ENCODE data around the gene SLC25A10.
A peak's percentile ranks its signal among the peaks of the same experiment; 100 is the strongest.
"Not testable (repeated sequence)": the region's sequence is repeated elsewhere in the genome, so short reads cannot be mapped to it uniquely, and the experiment has no call there.

Gene SLC25A10

GRCh38 chr17:81711814-81712467, at the start of gene SLC25A10:
TSS of gene SLC25A10 (plus strand) at chr17:81712284. CDS start at chr17:81712427, 143 bp downstream.
- FAIRE-seq = no peak
- peak; percentile 97 for DNase-seq (ENCODE audit: low spot score)

- DNase-seq (ENCODE audit: low spot score) (no peak), FAIRE-seq (no peak)
Measured at GRCh38 chr17:81664051-81664470, 48.0 kb upstream of the SLC25A10 start.

GRCh38 chr17:81665205-81666091, 46.6 kb upstream of the SLC25A10 start:
- FAIRE-seq (no peak), DNase-seq (ENCODE audit: low spot score) (peak; percentile 53)

GRCh38 chr17:81666092-81666341, 46.1 kb upstream of the SLC25A10 start:
- DNase-seq (ENCODE audit: low spot score) (no peak), FAIRE-seq (no peak)

GRCh38 chr17:81666342-81667191, 45.5 kb upstream of the SLC25A10 start, which contains the start of the genes CCDC137 and OXLD1:
TSS of gene CCDC137 (plus strand) at chr17:81666737. CDS start at chr17:81666767, 30 bp downstream.
TSS of gene OXLD1 (minus strand) at chr17:81666605. CDS start at chr17:81666577, 28 bp downstream.
- FAIRE-seq (peak; percentile 96), DNase-seq (ENCODE audit: low spot score) (peak; percentile 100)

- FAIRE-seq (no peak), DNase-seq (ENCODE audit: low spot score) (no peak)
Measured at GRCh38 chr17:81667754-81668153, 44.3 kb upstream of the SLC25A10 start.

- DNase-seq (ENCODE audit: low spot score) (no peak), FAIRE-seq (no peak)
Measured at GRCh38 chr17:81672504-81672903, 39.6 kb upstream of the SLC25A10 start.

- DNase-seq (ENCODE audit: low spot score) (no peak), FAIRE-seq (no peak)
Measured at GRCh38 chr17:81672954-81673353, 39.1 kb upstream of the SLC25A10 start.

GRCh38 chr17:81673561-81674258, 38.4 kb upstream of the SLC25A10 start:
- FAIRE-seq (no peak), DNase-seq (ENCODE audit: low spot score) (no peak)

GRCh38 chr17:81675515-81676221, 36.4 kb upstream of the SLC25A10 start:
- DNase-seq (ENCODE audit: low spot score) = not testable (repeated sequence)
- peak; percentile 56 for FAIRE-seq

GRCh38 chr17:81676906-81677305, 35.2 kb upstream of the SLC25A10 start:
- DNase-seq (ENCODE audit: low spot score) = no peak
- no peak for FAIRE-seq

- DNase-seq (ENCODE audit: low spot score) (no peak), FAIRE-seq (no peak)
Measured at GRCh38 chr17:81680150-81680549, 31.9 kb upstream of the SLC25A10 start.

GRCh38 chr17:81681672-81682071, 30.4 kb upstream of the SLC25A10 start:
- FAIRE-seq (no peak), DNase-seq (ENCODE audit: low spot score) (no peak)

GRCh38 chr17:81682565-81683207, 29.4 kb upstream of the SLC25A10 start:
- no peak for DNase-seq (ENCODE audit: low spot score)
- FAIRE-seq = no peak

- DNase-seq (ENCODE audit: low spot score) = no peak
- FAIRE-seq = peak; percentile 73
Measured at GRCh38 chr17:81683208-81683583, 28.9 kb upstream of the SLC25A10 start.

GRCh38 chr17:81683584-81684441, 28.3 kb upstream of the SLC25A10 start, which contains the start of the genes ARL16 and HGS:
TSS of gene ARL16 (minus strand) at chr17:81683797. CDS start at chr17:81683753, 44 bp downstream.
TSS of gene HGS (plus strand) at chr17:81684011. CDS start at chr17:81684067, 56 bp downstream.
- DNase-seq (ENCODE audit: low spot score) = peak; percentile 100
- FAIRE-seq = peak; percentile 94

- DNase-seq (ENCODE audit: low spot score) = no peak
- FAIRE-seq = no peak
Measured at GRCh38 chr17:81684442-81684911, 27.6 kb upstream of the SLC25A10 start.

GRCh38 chr17:81685108-81685507, 27.0 kb upstream of the SLC25A10 start:
- FAIRE-seq = peak; percentile 17

GRCh38 chr17:81686614-81687013, 25.5 kb upstream of the SLC25A10 start:
- no peak for DNase-seq (ENCODE audit: low spot score)
- FAIRE-seq = no peak

More at GRCh38 chr17:81685108-81685507, 27.0 kb upstream of the SLC25A10 start:
- DNase-seq (ENCODE audit: low spot score) = no peak

All from urothelium cell line (cell line).